ENCODE results near the gene DDX27. TPM values are rescaled to one million over a fixed set of nuclear protein-coding genes. Genes with fewer than 3 reads are reported as not detected.

The DDX27 gene
- total and polyA plus RNA-seq, 2 of the 13 experiments (the other 11 are each of a cell fraction or from before 2014, with no cell fraction given) = 42.6 to 72.8 TPM

- TF ChIP-seq ZNF235 (CRISPR knock-in tag; IDR thresholded peaks at IDR 0.05; ENCODE audit: borderline replicate concordance) (no peak), TMF1 (CRISPR knock-in tag; IDR thresholded peaks at IDR 0.05; ENCODE audit: low read depth) (0 out of 2 replicates have a peak, but pooled peaks have one; percentile 9), TFDP2 (CRISPR knock-in tag; IDR thresholded peaks at IDR 0.05) (no peak), SRY (CRISPR knock-in tag; IDR thresholded peaks at IDR 0.05) (no peak), NFE2L1 (CRISPR knock-in tag; IDR thresholded peaks at IDR 0.05; ENCODE audit: borderline replicate concordance) (no peak), POLR2G (IDR thresholded peaks at IDR 0.05; ENCODE audit: low read depth, low read length) (peak; percentile 72), NFATC3 (CRISPR knock-in tag; IDR thresholded peaks at IDR 0.05) (0 out of 2 replicates have a peak, but pooled peaks have one; percentile 54), ARNT2 (CRISPR knock-in tag; IDR thresholded peaks at IDR 0.05; ENCODE audit: low read depth) (peak; percentile 57; the same call in 1 of the 2 replicates), ZBTB38 (CRISPR knock-in tag; IDR thresholded peaks at IDR 0.05) (no peak), RAD51 (IDR thresholded peaks at IDR 0.05; ENCODE audit: borderline replicate concordance) (no peak), ZNF652 (CRISPR knock-in tag; IDR thresholded peaks at IDR 0.05; ENCODE audit: borderline replicate concordance, low read depth) (no peak), ZSCAN30 (CRISPR knock-in tag; IDR thresholded peaks at IDR 0.05) (no peak), ZNF205 (CRISPR knock-in tag; IDR thresholded peaks at IDR 0.05) (no peak), CERS6 (CRISPR knock-in tag; IDR thresholded peaks at IDR 0.05) (no peak), RBM39 (IDR thresholded peaks at IDR 0.05; ENCODE audit: low read depth, low read length, poor library complexity, severe bottlenecking) (no peak), DR1 (CRISPR knock-in tag; IDR thresholded peaks at IDR 0.05) (0 out of 2 replicates have a peak, but pooled peaks have one; percentile 19), KAT2B (IDR thresholded peaks at IDR 0.05; ENCODE audit: borderline replicate concordance, low read depth, low read length) (no peak), ZNF253 (CRISPR knock-in tag; IDR thresholded peaks at IDR 0.05; ENCODE audit: borderline replicate concordance) (no peak)
- TF ChIP-seq, protein P1, sequence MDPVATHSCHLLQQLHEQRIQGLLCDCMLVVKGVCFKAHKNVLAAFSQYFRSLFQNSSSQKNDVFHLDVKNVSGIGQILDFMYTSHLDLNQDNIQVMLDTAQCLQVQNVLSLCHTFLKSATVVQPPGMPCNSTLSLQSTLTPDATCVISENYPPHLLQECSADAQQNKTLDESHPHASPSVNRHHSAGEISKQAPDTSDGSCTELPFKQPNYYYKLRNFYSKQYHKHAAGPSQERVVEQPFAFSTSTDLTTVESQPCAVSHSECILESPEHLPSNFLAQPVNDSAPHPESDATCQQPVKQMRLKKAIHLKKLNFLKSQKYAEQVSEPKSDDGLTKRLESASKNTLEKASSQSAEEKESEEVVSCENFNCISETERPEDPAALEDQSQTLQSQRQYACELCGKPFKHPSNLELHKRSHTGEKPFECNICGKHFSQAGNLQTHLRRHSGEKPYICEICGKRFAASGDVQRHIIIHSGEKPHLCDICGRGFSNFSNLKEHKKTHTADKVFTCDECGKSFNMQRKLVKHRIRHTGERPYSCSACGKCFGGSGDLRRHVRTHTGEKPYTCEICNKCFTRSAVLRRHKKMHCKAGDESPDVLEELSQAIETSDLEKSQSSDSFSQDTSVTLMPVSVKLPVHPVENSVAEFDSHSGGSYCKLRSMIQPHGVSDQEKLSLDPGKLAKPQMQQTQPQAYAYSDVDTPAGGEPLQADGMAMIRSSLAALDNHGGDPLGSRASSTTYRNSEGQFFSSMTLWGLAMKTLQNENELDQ (CRISPR knock-in tag; IDR thresholded peaks at IDR 0.05; ENCODE audit: borderline replicate concordance) = no peak
- TF ChIP-seq, protein P2, sequence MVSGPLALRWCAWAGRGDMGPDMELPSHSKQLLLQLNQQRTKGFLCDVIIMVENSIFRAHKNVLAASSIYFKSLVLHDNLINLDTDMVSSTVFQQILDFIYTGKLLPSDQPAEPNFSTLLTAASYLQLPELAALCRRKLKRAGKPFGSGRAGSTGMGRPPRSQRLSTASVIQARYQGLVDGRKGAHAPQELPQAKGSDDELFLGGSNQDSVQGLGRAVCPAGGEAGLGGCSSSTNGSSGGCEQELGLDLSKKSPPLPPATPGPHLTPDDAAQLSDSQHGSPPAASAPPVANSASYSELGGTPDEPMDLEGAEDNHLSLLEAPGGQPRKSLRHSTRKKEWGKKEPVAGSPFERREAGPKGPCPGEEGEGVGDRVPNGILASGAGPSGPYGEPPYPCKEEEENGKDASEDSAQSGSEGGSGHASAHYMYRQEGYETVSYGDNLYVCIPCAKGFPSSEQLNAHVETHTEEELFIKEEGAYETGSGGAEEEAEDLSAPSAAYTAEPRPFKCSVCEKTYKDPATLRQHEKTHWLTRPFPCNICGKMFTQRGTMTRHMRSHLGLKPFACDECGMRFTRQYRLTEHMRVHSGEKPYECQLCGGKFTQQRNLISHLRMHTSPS (CRISPR knock-in tag; IDR thresholded peaks at IDR 0.05; ENCODE audit: low read depth) = no peak
- TF ChIP-seq, protein P3, sequence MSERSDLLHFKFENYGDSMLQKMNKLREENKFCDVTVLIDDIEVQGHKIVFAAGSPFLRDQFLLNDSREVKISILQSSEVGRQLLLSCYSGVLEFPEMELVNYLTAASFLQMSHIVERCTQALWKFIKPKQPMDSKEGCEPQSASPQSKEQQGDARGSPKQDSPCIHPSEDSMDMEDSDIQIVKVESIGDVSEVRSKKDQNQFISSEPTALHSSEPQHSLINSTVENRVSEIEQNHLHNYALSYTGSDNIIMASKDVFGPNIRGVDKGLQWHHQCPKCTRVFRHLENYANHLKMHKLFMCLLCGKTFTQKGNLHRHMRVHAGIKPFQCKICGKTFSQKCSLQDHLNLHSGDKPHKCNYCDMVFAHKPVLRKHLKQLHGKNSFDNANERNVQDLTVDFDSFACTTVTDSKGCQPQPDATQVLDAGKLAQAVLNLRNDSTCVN (CRISPR knock-in tag; IDR thresholded peaks at IDR 0.05; ENCODE audit: borderline replicate concordance) = no peak
These were observed 69.8 kb downstream of the DDX27 start (continued) for GRCh38 chr20:49288784-49289696.
